ENCODE results near the gene SLC25A1. TPM values are rescaled to one million over a fixed set of nuclear protein-coding genes. Genes with fewer than 3 reads are reported as not detected.

Gene SLC25A1
- total and polyA plus RNA-seq, 2 of the 8 experiments (the other 6 are each of a cell fraction or from before 2014, with no cell fraction given) = 110 to 148 TPM

DNA sequence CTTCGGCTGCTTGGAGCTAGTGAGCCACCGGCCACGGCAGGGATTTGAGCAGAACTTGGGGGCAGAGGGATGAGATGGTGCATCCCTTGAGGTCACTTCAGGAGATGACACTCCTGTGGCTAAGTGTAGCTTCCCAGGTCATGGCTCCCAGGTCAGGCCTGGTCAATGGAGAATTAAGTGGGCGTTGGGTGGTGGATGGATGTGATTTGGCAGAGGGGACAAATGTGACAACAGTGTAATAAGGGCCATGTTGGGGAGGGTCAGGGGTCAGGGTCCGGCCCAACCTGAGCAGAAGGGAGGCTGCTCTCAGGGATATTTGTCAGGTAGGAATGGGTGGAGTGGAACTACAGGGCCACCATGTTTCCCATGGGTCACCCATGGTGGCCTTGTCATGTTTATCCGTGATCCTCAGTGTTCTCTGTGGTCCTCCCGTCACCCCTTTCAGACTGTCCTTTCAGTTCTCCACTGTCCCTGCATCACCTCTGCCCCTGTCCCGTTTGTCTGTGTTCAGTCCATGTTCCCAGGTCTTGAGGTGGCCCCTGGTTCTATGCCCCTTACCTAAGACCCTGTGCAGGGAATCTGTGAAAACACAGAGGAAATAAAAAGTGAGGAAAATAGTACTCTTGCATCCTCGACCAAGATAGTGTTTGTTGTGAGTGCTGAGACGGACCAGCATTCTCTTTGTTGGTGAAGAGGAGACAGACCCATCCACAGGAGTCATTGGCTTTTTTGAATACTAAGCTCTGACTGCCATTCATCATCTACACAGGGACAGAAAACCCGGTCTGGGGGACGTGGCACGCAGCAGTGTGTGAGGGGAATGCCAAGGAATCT is 6.1 kb downstream of the SLC25A1 start (continued):
- TF ChIP-seq, protein P1, sequence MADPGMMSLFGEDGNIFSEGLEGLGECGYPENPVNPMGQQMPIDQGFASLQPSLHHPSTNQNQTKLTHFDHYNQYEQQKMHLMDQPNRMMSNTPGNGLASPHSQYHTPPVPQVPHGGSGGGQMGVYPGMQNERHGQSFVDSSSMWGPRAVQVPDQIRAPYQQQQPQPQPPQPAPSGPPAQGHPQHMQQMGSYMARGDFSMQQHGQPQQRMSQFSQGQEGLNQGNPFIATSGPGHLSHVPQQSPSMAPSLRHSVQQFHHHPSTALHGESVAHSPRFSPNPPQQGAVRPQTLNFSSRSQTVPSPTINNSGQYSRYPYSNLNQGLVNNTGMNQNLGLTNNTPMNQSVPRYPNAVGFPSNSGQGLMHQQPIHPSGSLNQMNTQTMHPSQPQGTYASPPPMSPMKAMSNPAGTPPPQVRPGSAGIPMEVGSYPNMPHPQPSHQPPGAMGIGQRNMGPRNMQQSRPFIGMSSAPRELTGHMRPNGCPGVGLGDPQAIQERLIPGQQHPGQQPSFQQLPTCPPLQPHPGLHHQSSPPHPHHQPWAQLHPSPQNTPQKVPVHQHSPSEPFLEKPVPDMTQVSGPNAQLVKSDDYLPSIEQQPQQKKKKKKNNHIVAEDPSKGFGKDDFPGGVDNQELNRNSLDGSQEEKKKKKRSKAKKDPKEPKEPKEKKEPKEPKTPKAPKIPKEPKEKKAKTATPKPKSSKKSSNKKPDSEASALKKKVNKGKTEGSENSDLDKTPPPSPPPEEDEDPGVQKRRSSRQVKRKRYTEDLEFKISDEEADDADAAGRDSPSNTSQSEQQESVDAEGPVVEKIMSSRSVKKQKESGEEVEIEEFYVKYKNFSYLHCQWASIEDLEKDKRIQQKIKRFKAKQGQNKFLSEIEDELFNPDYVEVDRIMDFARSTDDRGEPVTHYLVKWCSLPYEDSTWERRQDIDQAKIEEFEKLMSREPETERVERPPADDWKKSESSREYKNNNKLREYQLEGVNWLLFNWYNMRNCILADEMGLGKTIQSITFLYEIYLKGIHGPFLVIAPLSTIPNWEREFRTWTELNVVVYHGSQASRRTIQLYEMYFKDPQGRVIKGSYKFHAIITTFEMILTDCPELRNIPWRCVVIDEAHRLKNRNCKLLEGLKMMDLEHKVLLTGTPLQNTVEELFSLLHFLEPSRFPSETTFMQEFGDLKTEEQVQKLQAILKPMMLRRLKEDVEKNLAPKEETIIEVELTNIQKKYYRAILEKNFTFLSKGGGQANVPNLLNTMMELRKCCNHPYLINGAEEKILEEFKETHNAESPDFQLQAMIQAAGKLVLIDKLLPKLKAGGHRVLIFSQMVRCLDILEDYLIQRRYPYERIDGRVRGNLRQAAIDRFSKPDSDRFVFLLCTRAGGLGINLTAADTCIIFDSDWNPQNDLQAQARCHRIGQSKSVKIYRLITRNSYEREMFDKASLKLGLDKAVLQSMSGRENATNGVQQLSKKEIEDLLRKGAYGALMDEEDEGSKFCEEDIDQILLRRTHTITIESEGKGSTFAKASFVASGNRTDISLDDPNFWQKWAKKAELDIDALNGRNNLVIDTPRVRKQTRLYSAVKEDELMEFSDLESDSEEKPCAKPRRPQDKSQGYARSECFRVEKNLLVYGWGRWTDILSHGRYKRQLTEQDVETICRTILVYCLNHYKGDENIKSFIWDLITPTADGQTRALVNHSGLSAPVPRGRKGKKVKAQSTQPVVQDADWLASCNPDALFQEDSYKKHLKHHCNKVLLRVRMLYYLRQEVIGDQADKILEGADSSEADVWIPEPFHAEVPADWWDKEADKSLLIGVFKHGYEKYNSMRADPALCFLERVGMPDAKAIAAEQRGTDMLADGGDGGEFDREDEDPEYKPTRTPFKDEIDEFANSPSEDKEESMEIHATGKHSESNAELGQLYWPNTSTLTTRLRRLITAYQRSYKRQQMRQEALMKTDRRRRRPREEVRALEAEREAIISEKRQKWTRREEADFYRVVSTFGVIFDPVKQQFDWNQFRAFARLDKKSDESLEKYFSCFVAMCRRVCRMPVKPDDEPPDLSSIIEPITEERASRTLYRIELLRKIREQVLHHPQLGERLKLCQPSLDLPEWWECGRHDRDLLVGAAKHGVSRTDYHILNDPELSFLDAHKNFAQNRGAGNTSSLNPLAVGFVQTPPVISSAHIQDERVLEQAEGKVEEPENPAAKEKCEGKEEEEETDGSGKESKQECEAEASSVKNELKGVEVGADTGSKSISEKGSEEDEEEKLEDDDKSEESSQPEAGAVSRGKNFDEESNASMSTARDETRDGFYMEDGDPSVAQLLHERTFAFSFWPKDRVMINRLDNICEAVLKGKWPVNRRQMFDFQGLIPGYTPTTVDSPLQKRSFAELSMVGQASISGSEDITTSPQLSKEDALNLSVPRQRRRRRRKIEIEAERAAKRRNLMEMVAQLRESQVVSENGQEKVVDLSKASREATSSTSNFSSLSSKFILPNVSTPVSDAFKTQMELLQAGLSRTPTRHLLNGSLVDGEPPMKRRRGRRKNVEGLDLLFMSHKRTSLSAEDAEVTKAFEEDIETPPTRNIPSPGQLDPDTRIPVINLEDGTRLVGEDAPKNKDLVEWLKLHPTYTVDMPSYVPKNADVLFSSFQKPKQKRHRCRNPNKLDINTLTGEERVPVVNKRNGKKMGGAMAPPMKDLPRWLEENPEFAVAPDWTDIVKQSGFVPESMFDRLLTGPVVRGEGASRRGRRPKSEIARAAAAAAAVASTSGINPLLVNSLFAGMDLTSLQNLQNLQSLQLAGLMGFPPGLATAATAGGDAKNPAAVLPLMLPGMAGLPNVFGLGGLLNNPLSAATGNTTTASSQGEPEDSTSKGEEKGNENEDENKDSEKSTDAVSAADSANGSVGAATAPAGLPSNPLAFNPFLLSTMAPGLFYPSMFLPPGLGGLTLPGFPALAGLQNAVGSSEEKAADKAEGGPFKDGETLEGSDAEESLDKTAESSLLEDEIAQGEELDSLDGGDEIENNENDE (IDR thresholded peaks at IDR 0.05; ENCODE audit: insufficient replicate concordance, low read length) = no peak
- TF ChIP-seq NRF1 (IDR thresholded peaks at IDR 0.05; ENCODE audit: low read depth, low read length) (no peak), CHD1 (IDR thresholded peaks at IDR 0.05; ENCODE audit: low read depth, low read length) (no peak), TAF7 (optimal IDR thresholded peaks at IDR 0.05; ENCODE audit: borderline replicate concordance, low read depth, low read length) (no peak), SIX5 (IDR thresholded peaks at IDR 0.05; ENCODE audit: low read depth, low read length) (no peak), RBBP5 (IDR thresholded peaks at IDR 0.05; ENCODE audit: borderline replicate concordance, low read depth, low read length) (no peak)
- TF ChIP-seq, protein P2, sequence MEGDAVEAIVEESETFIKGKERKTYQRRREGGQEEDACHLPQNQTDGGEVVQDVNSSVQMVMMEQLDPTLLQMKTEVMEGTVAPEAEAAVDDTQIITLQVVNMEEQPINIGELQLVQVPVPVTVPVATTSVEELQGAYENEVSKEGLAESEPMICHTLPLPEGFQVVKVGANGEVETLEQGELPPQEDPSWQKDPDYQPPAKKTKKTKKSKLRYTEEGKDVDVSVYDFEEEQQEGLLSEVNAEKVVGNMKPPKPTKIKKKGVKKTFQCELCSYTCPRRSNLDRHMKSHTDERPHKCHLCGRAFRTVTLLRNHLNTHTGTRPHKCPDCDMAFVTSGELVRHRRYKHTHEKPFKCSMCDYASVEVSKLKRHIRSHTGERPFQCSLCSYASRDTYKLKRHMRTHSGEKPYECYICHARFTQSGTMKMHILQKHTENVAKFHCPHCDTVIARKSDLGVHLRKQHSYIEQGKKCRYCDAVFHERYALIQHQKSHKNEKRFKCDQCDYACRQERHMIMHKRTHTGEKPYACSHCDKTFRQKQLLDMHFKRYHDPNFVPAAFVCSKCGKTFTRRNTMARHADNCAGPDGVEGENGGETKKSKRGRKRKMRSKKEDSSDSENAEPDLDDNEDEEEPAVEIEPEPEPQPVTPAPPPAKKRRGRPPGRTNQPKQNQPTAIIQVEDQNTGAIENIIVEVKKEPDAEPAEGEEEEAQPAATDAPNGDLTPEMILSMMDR (IDR thresholded peaks at IDR 0.05; ENCODE audit: control extremely low read depth in 1 of 3, insufficient read depth in 1 of 3, low read depth in 1 of 3, low read length in 3 of 3) = no peak

Data from H1 (cell line).